IPS-18a (cell line): ENCODE results near the gene WDPCP.
"Not testable (repeated sequence)": the region's sequence is repeated elsewhere in the genome, so short reads cannot be mapped to it uniquely, and the experiment has no call there.

Experiments
- H3K27ac ChIP-seq: one replicate; pipeline ENCODE4 v1.5.1; 2013; ENCODE audit warnings: low read length
- H3K27me3 ChIP-seq: one replicate; pipeline ENCODE4 v1.6.1; 2013; ENCODE audit warnings: mild to moderate bottlenecking, low read length; ENCODE audit not compliant: control insufficient read depth, insufficient read depth
- H3K36me3 ChIP-seq: one replicate; pipeline ENCODE4 v1.6.1; 2013; ENCODE audit warnings: low read depth, low read length; ENCODE audit not compliant: control insufficient read depth
- H3K4me1 ChIP-seq: one replicate; pipeline ENCODE4 v1.6.1; 2013; ENCODE audit warnings: low read depth, low read length; ENCODE audit not compliant: control insufficient read depth
- H3K4me3 ChIP-seq: one replicate; pipeline ENCODE4 v1.5.1; 2013; ENCODE audit warnings: low read length
- H3K9ac ChIP-seq: one replicate; pipeline ENCODE4 v1.6.1; 2013; ENCODE audit warnings: mild to moderate bottlenecking, low read length, moderate library complexity
- H3K9me3 ChIP-seq: one replicate; pipeline ENCODE4 v1.6.1; 2013; ENCODE audit warnings: low read depth, low read length; ENCODE audit not compliant: control insufficient read depth

WDPCP gene

GRCh38 chr2:63588385-63589147 lies at the start of gene WDPCP, which contains the start of gene MDH1:
TSS of gene WDPCP (minus strand) at chr2:63588477. CDS start at chr2:63588271, 206 bp downstream.
TSS of gene MDH1 (plus strand) at chr2:63588963. CDS start at chr2:63589044, 81 bp downstream.
- Histone ChIP-seq H3K36me3 (peaks cover 13% of the 10 kb centered on the region), H3K4me1 (peaks cover 9% of the 10 kb centered on the region), H3K27me3 (no peaks in the 10 kb centered on the region), H3K9ac (peak within 1 kb of the TSS; percentile 72), H3K27ac (peak within 1 kb of the TSS; percentile 41), H3K9me3 (no peaks in the 10 kb centered on the region), H3K4me3 (peak within 1 kb of the TSS; percentile 88)

- H3K9ac ChIP-seq: no peak overlapping the region
- no peak overlapping the region for H3K27ac ChIP-seq
- H3K4me1 ChIP-seq: no peaks in the 10 kb centered on the region
- H3K4me3 ChIP-seq: no peak overlapping the region
- H3K36me3 ChIP-seq: no peaks in the 10 kb centered on the region
- H3K27me3 ChIP-seq: no peaks in the 10 kb centered on the region
- peaks cover 12% of the 10 kb centered on the region for H3K9me3 ChIP-seq
Measured at GRCh38 chr2:63632382-63632781, 44.1 kb upstream of the WDPCP start.

- H3K4me3 ChIP-seq: no peak overlapping the region
- no peaks in the 10 kb centered on the region for H3K27me3 ChIP-seq
- H3K4me1 ChIP-seq: no peaks in the 10 kb centered on the region
- H3K27ac ChIP-seq: no peak overlapping the region
- H3K9ac ChIP-seq: no peak overlapping the region
- no peaks in the 10 kb centered on the region for H3K36me3 ChIP-seq
- peaks cover 14% of the 10 kb centered on the region for H3K9me3 ChIP-seq
Measured at GRCh38 chr2:63631501-63631900, 43.2 kb upstream of the WDPCP start.

- H3K27ac ChIP-seq: no peak overlapping the region
- H3K36me3 ChIP-seq: no peaks in the 10 kb centered on the region
- H3K4me1 ChIP-seq: no peaks in the 10 kb centered on the region
- H3K4me3 ChIP-seq: no peak overlapping the region
- H3K9ac ChIP-seq: no peak overlapping the region
- H3K27me3 ChIP-seq: no peaks in the 10 kb centered on the region
- H3K9me3 ChIP-seq: peaks cover 9% of the 10 kb centered on the region
Measured at GRCh38 chr2:63628403-63628942, 40.2 kb upstream of the WDPCP start.

- H3K36me3 ChIP-seq: no peaks in the 10 kb centered on the region
- H3K27ac ChIP-seq: no peak overlapping the region
- H3K4me1 ChIP-seq: no peaks in the 10 kb centered on the region
- no peak overlapping the region for H3K9ac ChIP-seq
- H3K27me3 ChIP-seq: no peaks in the 10 kb centered on the region
- H3K4me3 ChIP-seq: no peak overlapping the region
- peaks cover 9% of the 10 kb centered on the region for H3K9me3 ChIP-seq
Measured at GRCh38 chr2:63627866-63628265, 39.6 kb upstream of the WDPCP start.

GRCh38 chr2:63623763-63624162 lies 35.5 kb upstream of the WDPCP start:
- not testable (repeated sequence) for H3K36me3 ChIP-seq, H3K27ac ChIP-seq, H3K4me3 ChIP-seq, H3K9ac ChIP-seq, H3K27me3 ChIP-seq, H3K9me3 ChIP-seq
- H3K4me1 ChIP-seq: peaks cover 10% of the 10 kb centered on the region

GRCh38 chr2:63622751-63623150 lies 34.5 kb upstream of the WDPCP start:
- H3K36me3 ChIP-seq: no peaks in the 10 kb centered on the region
- H3K4me1 ChIP-seq: peaks cover 20% of the 10 kb centered on the region
- H3K9me3 ChIP-seq: peaks cover 4% of the 10 kb centered on the region
- H3K9ac ChIP-seq: no peak overlapping the region
- no peak overlapping the region for H3K27ac ChIP-seq
- H3K4me3 ChIP-seq: no peak overlapping the region
- H3K27me3 ChIP-seq: no peaks in the 10 kb centered on the region

- no peak overlapping the region for H3K4me3 ChIP-seq
- no peaks in the 10 kb centered on the region for H3K27me3 ChIP-seq
- no peaks in the 10 kb centered on the region for H3K36me3 ChIP-seq
- H3K27ac ChIP-seq: peak overlapping the region; percentile 42
- no peaks in the 10 kb centered on the region for H3K9me3 ChIP-seq
- H3K9ac ChIP-seq: no peak overlapping the region
- peaks cover 54% of the 10 kb centered on the region for H3K4me1 ChIP-seq
Measured at GRCh38 chr2:63619328-63619727, 31.1 kb upstream of the WDPCP start.

GRCh38 chr2:63617366-63617765 lies 29.1 kb upstream of the WDPCP start:
- peaks cover 74% of the 10 kb centered on the region for H3K4me1 ChIP-seq
- no peak overlapping the region for H3K4me3 ChIP-seq
- H3K27ac ChIP-seq: peak overlapping the region; percentile 62
- H3K9me3 ChIP-seq: no peaks in the 10 kb centered on the region
- no peaks in the 10 kb centered on the region for H3K27me3 ChIP-seq
- peak overlapping the region; percentile 24 for H3K9ac ChIP-seq
- H3K36me3 ChIP-seq: no peaks in the 10 kb centered on the region

GRCh38 chr2:63614983-63615945 lies 27.0 kb upstream of the WDPCP start:
- H3K4me1 ChIP-seq: peaks cover 78% of the 10 kb centered on the region
- H3K4me3 ChIP-seq: peak overlapping the region; percentile 75
- peak overlapping the region; percentile 91 for H3K9ac ChIP-seq
- H3K9me3 ChIP-seq: no peaks in the 10 kb centered on the region
- no peaks in the 10 kb centered on the region for H3K27me3 ChIP-seq
- H3K27ac ChIP-seq: peak overlapping the region; percentile 75
- no peaks in the 10 kb centered on the region for H3K36me3 ChIP-seq

GRCh38 chr2:63614448-63614968 lies 26.2 kb upstream of the WDPCP start:
- Histone ChIP-seq H3K27ac (peak overlapping the region; percentile 75), H3K9ac (peak overlapping the region; percentile 91), H3K4me1 (peaks cover 75% of the 10 kb centered on the region)

More at GRCh38 chr2:63614448-63614968, 26.2 kb upstream of the WDPCP start:
- Histone ChIP-seq H3K36me3 (no peaks in the 10 kb centered on the region), H3K9me3 (no peaks in the 10 kb centered on the region), H3K4me3 (peak overlapping the region; percentile 75), H3K27me3 (no peaks in the 10 kb centered on the region)
